Right atrium auricular region (tissue), 2 donors: ENCODE data around the gene RNASEH1. TPM values are rescaled to one million over a fixed set of nuclear protein-coding genes. Genes with fewer than 3 reads are reported as not detected.

Source experiments
- DNase-seq: peaks from one replicate; pipeline ENCODE4 v3.0.0-alpha.2; 2019; ENCODE audit warnings: low spot score
- H3K27ac ChIP-seq, 2 donors: fragments of 200-600 bp; sonication (generic); 1 replicate in 1 of 2; 2 replicates in 1 of 2; pipeline ENCODE4 v1.5.1; 2016 to 2019
- H3K27me3 ChIP-seq, 2 donors: fragments of 200-600 bp; sonication (generic); one replicate each; pipeline versions ENCODE4 v1.5.1 to v1.6.0; 2017 to 2019
- H3K36me3 ChIP-seq: fragments of 200-600 bp; sonication (generic); one replicate; pipeline ENCODE4 v1.5.1; 2016
- H3K4me1 ChIP-seq, 2 donors: fragments of 200-600 bp; sonication (generic); one replicate each; pipeline versions ENCODE4 v1.5.1 to v1.6.0; 2017 to 2019
- H3K4me3 ChIP-seq, 2 donors: fragments of 200-600 bp; sonication (generic); 1 replicate in 1 of 2; 2 replicates in 1 of 2; pipeline ENCODE4 v1.5.1; 2017 to 2019; ENCODE audit warnings: mild to moderate bottlenecking in 1 of 2, moderate library complexity in 1 of 2
- H3K9me3 ChIP-seq, 2 donors: fragments of 200-600 bp; sonication (generic); one replicate each; pipeline ENCODE4 v1.5.1; 2019
- CTCF ChIP-seq, 2 donors: fragments of 200-600 bp; sonication (generic); IDR thresholded peaks; one replicate each; pipeline ENCODE4 v1.5.1; 2019; ENCODE audit warnings: antibody characterized with exemption in 2 of 2
- total RNA-seq, 2 donors: library from RNA; depleted of rRNA; stranded (reverse); fragments of >200 nt; gene quantifications; one replicate each; pipeline ENCODE4 v1.1.0, GENCODE V29; 2016

RNASEH1 gene
- total RNA-seq, 2 donors from 2014 or later: 16.9 to 18.6 TPM

GRCh38 chr2:3543023-3543683 is 15.0 kb downstream of the RNASEH1 start:
- Histone ChIP-seq H3K27me3 (no peaks in the 10 kb centered on the region), H3K4me3 (no peak overlapping the region), H3K9me3 (no peaks in the 10 kb centered on the region), H3K4me1 (no peaks in the 10 kb centered on the region), H3K36me3 (peaks cover 56% of the 10 kb centered on the region), H3K27ac (peak overlapping the region; percentile 1 to 54)
- TF ChIP-seq CTCF (IDR thresholded peaks at IDR 0.05): no peak
- no peak for DNase-seq

- no peaks in the 10 kb centered on the region for H3K9me3 ChIP-seq
- H3K36me3 ChIP-seq: peaks cover 45% of the 10 kb centered on the region
- TF ChIP-seq CTCF (IDR thresholded peaks at IDR 0.05): no peak
- no peak overlapping the region for H3K4me3 ChIP-seq
- peaks cover 0 to under 1% of the 10 kb centered on the region in 2 donors for H3K4me1 ChIP-seq
- no peaks in the 10 kb centered on the region for H3K27me3 ChIP-seq
- DNase-seq: no peak
- H3K27ac ChIP-seq: peak overlapping the region in 1 of 2 donors; percentile 54
Observed at GRCh38 chr2:3542107-3542506, 16.0 kb downstream of the RNASEH1 start.

GRCh38 chr2:3539836-3540235 is 18.3 kb downstream of the RNASEH1 start:
- DNase-seq: no peak
- Histone ChIP-seq H3K9me3 (no peaks in the 10 kb centered on the region), H3K36me3 (peaks cover 23% of the 10 kb centered on the region), H3K27ac (no peak overlapping the region), H3K27me3 (no peaks in the 10 kb centered on the region), H3K4me1 (peaks cover 0 to 21% of the 10 kb centered on the region in 2 donors), H3K4me3 (no peak overlapping the region)
- no peak for TF ChIP-seq CTCF (IDR thresholded peaks at IDR 0.05)

GRCh38 chr2:3536682-3537632 is 21.2 kb downstream of the RNASEH1 start:
- TF ChIP-seq CTCF (IDR thresholded peaks at IDR 0.05): peak; percentile 32 to 52
- Histone ChIP-seq H3K4me3 (peak overlapping the region; percentile 26 to 43), H3K27me3 (no peaks in the 10 kb centered on the region), H3K4me1 (peaks cover 0 to 32% of the 10 kb centered on the region in 2 donors), H3K36me3 (peaks cover 7% of the 10 kb centered on the region), H3K9me3 (no peaks in the 10 kb centered on the region), H3K27ac (peak overlapping the region; percentile 89 to 93)
- peak; percentile 72 for DNase-seq

- peaks cover 0 to 32% of the 10 kb centered on the region in 2 donors for H3K4me1 ChIP-seq
- peak; percentile 86 for DNase-seq
- no peaks in the 10 kb centered on the region for H3K27me3 ChIP-seq
- H3K36me3 ChIP-seq: no peaks in the 10 kb centered on the region
- peak in 1 of 2 donors; percentile 37 for TF ChIP-seq CTCF (IDR thresholded peaks at IDR 0.05)
- H3K27ac ChIP-seq: peak overlapping the region; percentile 89 to 93
- H3K9me3 ChIP-seq: no peaks in the 10 kb centered on the region
- H3K4me3 ChIP-seq: peak overlapping the region; percentile 26 to 43
Observed at GRCh38 chr2:3535794-3536681, 22.1 kb downstream of the RNASEH1 start.
